UCSD-AML1 (cell line): ENCODE data around the gene SPRR2E.
"Not testable (repeated sequence)": the region's sequence is repeated elsewhere in the genome, so short reads cannot be mapped to it uniquely, and the experiment has no call there.

Source experiments
- DNase-seq: peaks from one replicate; lab custom pipeline; 2025; ENCODE audit not compliant: unreplicated experiment; lab: John Stamatoyannopoulos, UW

Gene SPRR2E

GRCh38 chr1:153094426-153094825, at the start of gene SPRR2E:
TSS of gene SPRR2E (minus strand) at chr1:153094526. CDS start at chr1:153093751, 775 bp downstream.
- no peak for DNase-seq

- no peak for DNase-seq
Observed at GRCh38 chr1:153141377-153141776, 47.1 kb upstream of the SPRR2E start.

GRCh38 chr1:153140484-153140883, 46.2 kb upstream of the SPRR2E start:
- DNase-seq, result no peak

GRCh38 chr1:153133743-153134142, 39.4 kb upstream of the SPRR2E start:
- no peak for DNase-seq

- DNase-seq, result no peak
Observed at GRCh38 chr1:153133267-153133666, 38.9 kb upstream of the SPRR2E start.

- DNase-seq, result not testable (repeated sequence)
Observed at GRCh38 chr1:153128688-153129087, 34.4 kb upstream of the SPRR2E start.

GRCh38 chr1:153127296-153127695, 33.0 kb upstream of the SPRR2E start:
- DNase-seq, result no peak

- no peak for DNase-seq
Observed at GRCh38 chr1:153125536-153125935, 31.2 kb upstream of the SPRR2E start.

- DNase-seq, result not testable (repeated sequence)
Observed at GRCh38 chr1:153123793-153124192, 29.5 kb upstream of the SPRR2E start.

GRCh38 chr1:153122831-153123421, 28.6 kb upstream of the SPRR2E start:
- DNase-seq, result no peak

- no peak for DNase-seq
Observed at GRCh38 chr1:153120945-153121344, 26.6 kb upstream of the SPRR2E start.

- no peak for DNase-seq
Observed at GRCh38 chr1:153119491-153119971, 25.2 kb upstream of the SPRR2E start.

GRCh38 chr1:153115264-153115663, 20.9 kb upstream of the SPRR2E start:
- not testable (repeated sequence) for DNase-seq

- no peak for DNase-seq
Observed at GRCh38 chr1:153113416-153113815, 19.1 kb upstream of the SPRR2E start, which contains the start of gene SPRR2F. TSS of gene SPRR2F (minus strand) at chr1:153113516. CDS start at chr1:153112733, 783 bp downstream.

- not testable (repeated sequence) for DNase-seq
Observed at GRCh38 chr1:153112454-153112853, 18.1 kb upstream of the SPRR2E start.

GRCh38 chr1:153100245-153100644, 5.9 kb upstream of the SPRR2E start:
- no peak for DNase-seq

GRCh38 chr1:153099461-153100045, 5.2 kb upstream of the SPRR2E start:
- DNase-seq, result no peak

GRCh38 chr1:153095764-153096163, 1.4 kb upstream of the SPRR2E start:
- no peak for DNase-seq

- DNase-seq, result no peak
Observed at GRCh38 chr1:153087652-153088051, 6.7 kb downstream of the SPRR2E start.

- DNase-seq, result no peak
Observed at GRCh38 chr1:153081736-153082135, 12.6 kb downstream of the SPRR2E start.

- no peak for DNase-seq
Observed at GRCh38 chr1:153072806-153073726, 21.3 kb downstream of the SPRR2E start.

- DNase-seq, result no peak
Observed at GRCh38 chr1:153071511-153071910, 22.8 kb downstream of the SPRR2E start, which contains the start of gene SPRR2B. TSS of gene SPRR2B (minus strand) at chr1:153071611. CDS start at chr1:153070839, 772 bp downstream.
